GM12878 (cell line): Measurements from ENCODE around the gene PLXNA4. TPM values are rescaled to one million over a fixed set of nuclear protein-coding genes. Genes with fewer than 3 reads are reported as not detected.

ENCODE experiments used
- ATAC-seq: fragments of 200-7000 bp; cut with Tn5 transposase; 3 replicates; pipeline ENCODE4 v1.9.1; 2020; ENCODE audit warnings: mild to moderate bottlenecking, moderate library complexity
- BruUV-seq: library from RNA; stranded (reverse); fragments of 400-500 nt; replicated peaks from 2 replicates; lab custom pipeline; 2021; lab: Mats Ljungman, UMichigan
- CTCF ChIA-PET: fragments of 300-600 bp; sonication (Branson Sonifier 250); formaldehyde crosslinking; extraction: SDS; loops from one replicate; lab custom pipeline; 2021; ENCODE audit warnings: inconsistent platforms; lab: Yijun Ruan, JAX
- POLR2A ChIA-PET: fragments of 350-600 bp; formaldehyde crosslinking; extraction: SDS; loops from one replicate; lab custom pipeline; 2021; ENCODE audit warnings: inconsistent platforms; lab: Charles Lee
- RAD21 ChIA-PET: fragments of 300-600 bp; sonication (Branson Sonifier 250); formaldehyde crosslinking; loops from one replicate; lab custom pipeline; 2023; ENCODE audit warnings: antibody characterized with exemption; ENCODE audit not compliant: unreplicated experiment; lab: Charles Lee
- SMC1A ChIA-PET: fragments of 300-600 bp; sonication (Branson Sonifier 250); formaldehyde crosslinking; loops from one replicate; lab custom pipeline; 2023; ENCODE audit not compliant: unreplicated experiment, uncharacterized antibody; lab: Charles Lee
- DNase-seq: peaks from one replicate; pipeline ENCODE4 v3.0.0-alpha.2; 2011; ENCODE audit warnings: low read depth, low spot score
- FAIRE-seq: peaks from 3 replicates; lab custom pipeline; 2011; peaks lifted over from hg19 to GRCh38; lab: Jason Lieb, UNC
- H2AFZ ChIP-seq: 2 replicates; pipeline ENCODE4 v1.6.0; 2011; ENCODE audit warnings: low read depth, low read length, control low read depth; ENCODE audit not compliant: control insufficient read depth
- H3K27ac ChIP-seq: 2 replicates; pipeline ENCODE4 v1.5.1; 2011; ENCODE audit warnings: control low read depth; ENCODE audit not compliant: control insufficient read depth, insufficient read depth
- H3K27me3 ChIP-seq, 2 experiments: replicated peaks in 1 of 2; 2 replicates each; pipeline versions ENCODE4 v1.6.0 to v1.6.1; 2011; ENCODE audit warnings: low read length in 1 of 2; ENCODE audit not compliant: control insufficient read depth in 2 of 2, insufficient read depth in 2 of 2
- H3K36me3 ChIP-seq, 2 experiments: 2 replicates each; pipeline ENCODE4 v1.5.1; 2011; ENCODE audit warnings: low read length in 1 of 2; ENCODE audit not compliant: control insufficient read depth in 2 of 2, insufficient read depth in 2 of 2
- H3K4me1 ChIP-seq: 2 replicates; pipeline ENCODE4 v1.6.1; 2011; ENCODE audit warnings: mild to moderate bottlenecking, low read length, moderate library complexity, mixed read lengths; ENCODE audit not compliant: control insufficient read depth, insufficient read depth
- H3K4me2 ChIP-seq: 2 replicates; pipeline ENCODE4 v1.6.0; 2011; ENCODE audit warnings: control low read depth; ENCODE audit not compliant: control insufficient read depth, insufficient read depth
- H3K4me3 ChIP-seq: fragments of 200-600 bp; sonication (generic); 2 replicates; pipeline ENCODE4 v1.5.1; 2016
- H3K79me2 ChIP-seq: 2 replicates; pipeline ENCODE4 v1.6.0; 2011; ENCODE audit warnings: low read length; ENCODE audit not compliant: control insufficient read depth, insufficient read depth
- H3K9ac ChIP-seq: 2 replicates; pipeline ENCODE4 v1.8.0; 2011; ENCODE audit warnings: low read length, control low read depth, mixed read lengths; ENCODE audit not compliant: control insufficient read depth, insufficient read depth
- H3K9me3 ChIP-seq: replicated peaks from 3 replicates; pipeline ENCODE4 v1.5.1; 2011; ENCODE audit warnings: mild to moderate bottlenecking, low read length; ENCODE audit not compliant: control insufficient read depth, insufficient read depth
- H4K20me1 ChIP-seq: 2 replicates; pipeline ENCODE4 v1.6.0; 2011; ENCODE audit not compliant: control insufficient read depth, insufficient read depth
- ATF3 ChIP-seq: IDR thresholded peaks from 2 replicates; pipeline ENCODE4 v1.6.1; 2011; ENCODE audit warnings: low read depth, mild to moderate bottlenecking, low read length, moderate library complexity, borderline replicate concordance; ENCODE audit errors: extremely low read depth
- BMI1 ChIP-seq: fragments of 450-650 bp; IDR thresholded peaks from 2 replicates; pipeline ENCODE4 v1.6.1; 2016; ENCODE audit warnings: mild to moderate bottlenecking, moderate library complexity, borderline replicate concordance
- EGR1 ChIP-seq, 2 experiments: IDR thresholded peaks; 1 replicate in 1 of 2; 2 replicates in 1 of 2; pipeline ENCODE4 v1.6.1; 2011 to 2012; ENCODE audit warnings: low read depth in 2 of 2, low read length in 2 of 2, borderline replicate concordance in 1 of 2, mild to moderate bottlenecking in 1 of 2, moderate library complexity in 1 of 2
- NR2C1 ChIP-seq: fragments of 450-650 bp; IDR thresholded peaks from 2 replicates; pipeline ENCODE4 v1.6.1; 2017; ENCODE audit warnings: antibody characterized with exemption, mild to moderate bottlenecking, moderate library complexity
- NRF1 ChIP-seq: conservative IDR thresholded peaks from 2 replicates; pipeline ENCODE4 v1.6.1; 2011; ENCODE audit warnings: mild to moderate bottlenecking, low read depth, low read length, improper control_type of control experiment
- SIN3A ChIP-seq: IDR thresholded peaks from 2 replicates; pipeline ENCODE4 v1.6.1; 2012; ENCODE audit warnings: low read depth, low read length, improper control_type of control experiment
- SUPT20H ChIP-seq: IDR thresholded peaks from 2 replicates; pipeline ENCODE4 v1.6.1; 2011; ENCODE audit warnings: low read depth, mild to moderate bottlenecking, low read length, moderate library complexity, borderline replicate concordance; ENCODE audit not compliant: control insufficient read depth
- ZNF207 ChIP-seq: fragments of 450-650 bp; IDR thresholded peaks from 2 replicates; pipeline ENCODE4 v1.6.1; 2014; ENCODE audit warnings: antibody characterized with exemption, mild to moderate bottlenecking, borderline replicate concordance
- WGBS: methylation state at CpG from one replicate; pipeline ENCODE4 v1.1.6; 2016; ENCODE audit warnings: low lambda C conversion rate; ENCODE audit not compliant: insufficient replicate concordance, insufficient coverage; ENCODE audit errors: missing lambda C conversion rate; 5-methylcytosine and 5-hydroxymethylcytosine counted together
- in situ Hi-C: fragments of 300-500 bp; cut with MboI; formaldehyde crosslinking; loops from 9 replicates; pipeline ENCODE4 v1.14.3; 2018; ENCODE audit warnings: mixed read lengths
- intact Hi-C: fragments of 100-400 bp; cut with micrococcal nuclease; formaldehyde crosslinking; loops from one replicate; pipeline ENCODE4 v1.14.2; 2022; ENCODE audit not compliant: unreplicated experiment
- polyA plus RNA-seq, 11 experiments: library from polyadenylated mRNA; depleted of rRNA in 4 of 11; unstranded in 6 of 11; stranded (reverse) in 5 of 11; fragments of >200 nt; fragmentation: Nextera tagmentation in 4 of 11; fragmentation: Illumina TruSeq in 1 of 11; extraction: Ambion mirVana in 4 of 11; extraction: Trizol in 1 of 11; gene quantifications; 1 replicate in 1 of 11; 2 replicates in 10 of 11; pipeline versions ENCODE4 v1.2.1 to v1.2.3, GENCODE V29; 2011 to 2016; ENCODE audit warnings: inconsistent platforms in 2 of 11, missing spikeins in 2 of 11, low read depth in 1 of 11
- total RNA-seq, 4 experiments: library from RNA; depleted of rRNA in 3 of 4; stranded (reverse); fragments of >200 nt in 3 of 4; fragmentation: Illumina TruSeq in 1 of 4; extraction: Trizol in 1 of 4; gene quantifications; 2 replicates each; pipeline versions ENCODE4 v1.2.1 to v1.2.3, GENCODE V29; 2013 to 2021
- TF ChIP-seq, protein P1 (sequence below): IDR thresholded peaks from 2 replicates; pipeline ENCODE4 v1.6.1; 2011; ENCODE audit warnings: borderline replicate concordance, low read depth, mild to moderate bottlenecking, moderate library complexity, low read length; ENCODE audit not compliant: insufficient read depth, poor library complexity, severe bottlenecking

The PLXNA4 gene
- total and polyA plus RNA-seq, 10 of the 15 experiments (the other 5 are each of a cell fraction or from before 2014, with no cell fraction given): 0.03 TPM; not detected in 9

DNA sequence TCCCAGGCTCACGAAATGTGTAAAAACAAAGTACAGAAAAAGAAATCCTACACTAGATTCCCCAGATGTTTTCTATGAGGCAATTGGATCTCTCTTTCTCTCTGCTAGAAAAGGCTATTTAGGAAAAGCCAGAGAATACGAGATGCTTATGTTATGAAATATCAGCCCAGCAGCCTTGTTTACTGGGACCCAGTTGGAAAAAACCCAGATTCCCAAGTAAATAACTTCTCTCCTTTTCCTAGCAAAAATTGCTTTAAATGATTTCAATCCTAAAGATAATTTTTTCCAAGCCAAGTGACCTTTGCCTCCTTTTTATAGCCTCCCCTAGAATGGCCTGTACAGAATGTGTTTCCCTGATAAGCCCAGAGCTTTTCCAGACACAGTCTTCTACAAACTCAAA, 199.3 kb downstream of the PLXNA4 start (continued):
- TF ChIP-seq BMI1 (no peak), NRF1 (no peak)
- TF ChIP-seq, all 136 proteins: peak for 0

- Histone ChIP-seq H3K36me3 (no peaks in the 10 kb centered on the region), H3K79me2 (no peaks in the 10 kb centered on the region), H3K4me2 (no peak overlapping the region), H3K4me3 (no peak overlapping the region), H3K27me3 (peaks cover 0 to 2% of the 10 kb centered on the region in 2 experiments; a peak in 2 of 4 replicates), H2AFZ (no peak overlapping the region), H3K9ac (no peak overlapping the region), H3K9me3 (no peaks in the 10 kb centered on the region)
- 7% methylated on average over 5 of the region's 5 CpGs for WGBS
- FAIRE-seq: no peak
- in situ Hi-C loops (no loop called here), intact Hi-C loops (no loop called here)
- ATAC-seq: no peak
- CTCF ChIA-PET: no interaction called here
- BruUV-seq: no TSS peak
- TF ChIP-seq SIN3A: no peak
- no peak for TF ChIP-seq ATF3
- TF ChIP-seq EGR1 (IDR thresholded peaks at IDR 0.05; ENCODE audit: borderline replicate concordance in 1 of 2, low read depth in 2 of 2, low read length in 2 of 2): no peak
- TF ChIP-seq ZNF207: no peak
- TF ChIP-seq, protein P1, sequence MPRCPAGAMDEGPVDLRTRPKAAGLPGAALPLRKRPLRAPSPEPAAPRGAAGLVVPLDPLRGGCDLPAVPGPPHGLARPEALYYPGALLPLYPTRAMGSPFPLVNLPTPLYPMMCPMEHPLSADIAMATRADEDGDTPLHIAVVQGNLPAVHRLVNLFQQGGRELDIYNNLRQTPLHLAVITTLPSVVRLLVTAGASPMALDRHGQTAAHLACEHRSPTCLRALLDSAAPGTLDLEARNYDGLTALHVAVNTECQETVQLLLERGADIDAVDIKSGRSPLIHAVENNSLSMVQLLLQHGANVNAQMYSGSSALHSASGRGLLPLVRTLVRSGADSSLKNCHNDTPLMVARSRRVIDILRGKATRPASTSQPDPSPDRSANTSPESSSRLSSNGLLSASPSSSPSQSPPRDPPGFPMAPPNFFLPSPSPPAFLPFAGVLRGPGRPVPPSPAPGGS: no peak
- no peak for TF ChIP-seq SUPT20H
- no peak for TF ChIP-seq NR2C1
- TF ChIP-seq, all 136 proteins: peak for 0
- DNase-seq: no peak
- ChIA-PET POLR2A (no interaction called here), SMC1A (no interaction called here), RAD21 (no interaction called here)
- Histone ChIP-seq H3K27ac (no peak overlapping the region), H3K4me1 (no peaks in the 10 kb centered on the region), H4K20me1 (no peaks in the 10 kb centered on the region)
Observed at GRCh38 chr7:132376361-132377013, 199.8 kb downstream of the PLXNA4 start.
